GM12865 (cell line): ENCODE data around the gene MRC1.
A peak's percentile ranks its signal among the peaks of the same experiment; 100 is the strongest.

Source experiments
- DNase-seq: peaks from one replicate; pipeline ENCODE4 v3.0.0; 2010; ENCODE audit warnings: low read depth
- H3K4me3 ChIP-seq: 2 replicates; pipeline ENCODE4 v1.5.1; 2011; ENCODE audit warnings: mild to moderate bottlenecking, low read depth, low read length, control low read depth
- TF ChIP-seq, protein P1 (sequence below): IDR thresholded peaks from 2 replicates; pipeline ENCODE4 v1.5.1; 2011; ENCODE audit warnings: low read length, control low read depth, low read depth, inconsistent platforms; ENCODE audit not compliant: insufficient read depth; ENCODE audit errors: missing control alignments

MRC1 gene

DNA sequence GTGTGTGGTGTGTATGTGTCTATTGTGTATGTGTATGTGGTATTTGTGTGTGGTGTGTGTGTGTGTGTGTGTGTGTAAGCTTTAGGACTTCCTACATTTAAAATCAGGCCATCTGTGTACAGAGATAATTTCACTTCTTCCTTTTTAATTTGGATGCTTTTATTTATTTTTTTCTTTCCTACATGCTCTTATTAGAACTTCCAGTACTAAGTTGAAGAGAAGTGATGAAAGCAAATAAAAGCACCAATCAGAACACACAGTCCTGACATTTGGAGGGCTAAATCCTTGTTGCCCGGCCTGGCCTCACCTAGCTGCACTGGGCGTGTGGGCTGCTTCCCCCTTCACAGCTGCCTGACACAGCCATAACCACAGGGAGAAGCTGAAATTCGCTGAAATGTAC is 3.8 kb upstream of the MRC1 start:
- no peak overlapping the region for H3K4me3 ChIP-seq
- DNase-seq: no peak
- TF ChIP-seq, protein P1, sequence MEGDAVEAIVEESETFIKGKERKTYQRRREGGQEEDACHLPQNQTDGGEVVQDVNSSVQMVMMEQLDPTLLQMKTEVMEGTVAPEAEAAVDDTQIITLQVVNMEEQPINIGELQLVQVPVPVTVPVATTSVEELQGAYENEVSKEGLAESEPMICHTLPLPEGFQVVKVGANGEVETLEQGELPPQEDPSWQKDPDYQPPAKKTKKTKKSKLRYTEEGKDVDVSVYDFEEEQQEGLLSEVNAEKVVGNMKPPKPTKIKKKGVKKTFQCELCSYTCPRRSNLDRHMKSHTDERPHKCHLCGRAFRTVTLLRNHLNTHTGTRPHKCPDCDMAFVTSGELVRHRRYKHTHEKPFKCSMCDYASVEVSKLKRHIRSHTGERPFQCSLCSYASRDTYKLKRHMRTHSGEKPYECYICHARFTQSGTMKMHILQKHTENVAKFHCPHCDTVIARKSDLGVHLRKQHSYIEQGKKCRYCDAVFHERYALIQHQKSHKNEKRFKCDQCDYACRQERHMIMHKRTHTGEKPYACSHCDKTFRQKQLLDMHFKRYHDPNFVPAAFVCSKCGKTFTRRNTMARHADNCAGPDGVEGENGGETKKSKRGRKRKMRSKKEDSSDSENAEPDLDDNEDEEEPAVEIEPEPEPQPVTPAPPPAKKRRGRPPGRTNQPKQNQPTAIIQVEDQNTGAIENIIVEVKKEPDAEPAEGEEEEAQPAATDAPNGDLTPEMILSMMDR: no peak

GRCh38 chr10:17805921-17806577 is 3.1 kb upstream of the MRC1 start:
- TF ChIP-seq, protein P1: peak; percentile 39
- no peak overlapping the region for H3K4me3 ChIP-seq
- DNase-seq: peak; percentile 47

- no peak for DNase-seq
- TF ChIP-seq, protein P1: no peak
- H3K4me3 ChIP-seq: no peak overlapping the region
These were observed 2.2 kb downstream of the MRC1 start for GRCh38 chr10:17811146-17811865.

DNA sequence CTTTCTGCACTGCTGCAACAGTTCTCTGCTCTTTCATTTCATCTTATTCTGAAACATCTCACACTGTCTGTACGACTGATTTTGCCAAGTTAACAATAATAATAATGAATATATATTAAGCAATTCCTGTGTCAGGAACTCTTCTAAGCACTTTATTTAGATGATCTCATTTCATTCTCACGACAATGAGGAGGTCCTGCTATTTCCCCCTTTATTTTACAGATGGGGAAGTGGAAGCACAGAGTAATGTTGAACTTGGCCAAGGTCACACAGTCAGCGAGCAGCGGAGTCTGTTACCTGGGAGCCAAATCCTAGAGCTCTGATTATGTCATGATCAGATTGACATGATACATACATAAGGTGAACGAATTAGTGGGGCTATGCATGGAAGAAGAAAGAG is 5.8 kb downstream of the MRC1 start:
- H3K4me3 ChIP-seq: no peak overlapping the region
- TF ChIP-seq, protein P1: no peak
- no peak for DNase-seq

DNA sequence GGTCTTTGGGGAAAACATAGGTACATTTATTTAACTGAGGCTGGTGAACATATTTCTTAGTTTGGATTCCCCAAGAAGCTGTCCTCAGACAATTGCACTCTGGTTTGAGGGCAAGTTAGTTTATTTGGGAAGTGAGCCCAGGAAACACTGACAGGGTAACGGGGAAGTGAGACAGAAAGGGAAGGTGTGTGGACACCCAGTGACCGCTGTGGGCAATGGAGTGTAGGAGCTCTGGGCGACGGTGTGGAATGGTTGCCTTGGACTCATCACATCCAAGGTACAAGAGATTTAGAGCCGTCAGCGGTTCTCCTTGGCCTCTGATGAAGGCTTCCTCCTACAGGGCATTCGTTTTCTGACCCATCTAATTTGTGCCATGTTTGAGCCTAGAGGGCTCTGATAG is 7.1 kb downstream of the MRC1 start:
- TF ChIP-seq, protein P1: no peak
- no peak for DNase-seq
- H3K4me3 ChIP-seq: no peak overlapping the region

- DNase-seq: no peak
- TF ChIP-seq, protein P1: no peak
- no peak overlapping the region for H3K4me3 ChIP-seq
These were observed 8.2 kb downstream of the MRC1 start for GRCh38 chr10:17817316-17817715.
